GM23338 (cell line): ENCODE results near the gene AOAH.

Experiments used
- CREB1 ChIP-seq: fragments of 250-450 bp; sonication (Bioruptor Pico); IDR thresholded peaks from 2 replicates; pipeline ENCODE4 v1.5.0; 2020; ENCODE audit warnings: low read depth, mild to moderate bottlenecking, moderate library complexity
- EZH2 ChIP-seq: fragments of 200-600 bp; sonication (generic); IDR thresholded peaks from one replicate; pipeline ENCODE4 v1.8.0; 2017; ENCODE audit warnings: antibody characterized with exemption, mild to moderate bottlenecking, low read depth; ENCODE audit not compliant: unreplicated experiment
- EZH2phosphoT487 ChIP-seq: fragments of 200-600 bp; sonication (generic); IDR thresholded peaks from one replicate; pipeline ENCODE4 v1.8.1; 2018; ENCODE audit warnings: antibody characterized with exemption; ENCODE audit not compliant: unreplicated experiment
- JUNB ChIP-seq: IDR thresholded peaks from one replicate; pipeline ENCODE4 v1.6.1; 2016; ENCODE audit warnings: antibody characterized with exemption; ENCODE audit not compliant: unreplicated experiment
- POLR2AphosphoS5 ChIP-seq: IDR thresholded peaks from 2 replicates; pipeline ENCODE4 v1.6.1; 2016; ENCODE audit warnings: antibody characterized with exemption, low read depth
- ZNF114 ChIP-seq: fragments of 250-450 bp; sonication (Bioruptor Pico); IDR thresholded peaks from 2 replicates; pipeline ENCODE4 v1.5.0; 2020; ENCODE audit warnings: mild to moderate bottlenecking, moderate library complexity
- ZNF331 ChIP-seq: fragments of 250-450 bp; sonication (Bioruptor Pico); IDR thresholded peaks from 2 replicates; pipeline ENCODE4 v1.5.0; 2020; ENCODE audit warnings: low read depth, mild to moderate bottlenecking, moderate library complexity
- TF ChIP-seq, protein P1 (sequence below), 2 experiments: fragments of 200-600 bp in 1 of 2; sonication (generic) in 1 of 2; conservative IDR thresholded peaks; 2 replicates each; pipeline versions ENCODE4 v1.5.1 to v1.6.1; 2016 to 2017; ENCODE audit warnings: antibody characterized with exemption in 2 of 2, low read depth in 2 of 2, mild to moderate bottlenecking in 2 of 2, moderate library complexity in 1 of 2
- TF ChIP-seq, protein P2 (sequence below): IDR thresholded peaks from one replicate; pipeline ENCODE4 v1.6.1; 2018; ENCODE audit warnings: antibody characterized with exemption; ENCODE audit not compliant: unreplicated experiment

DNA sequence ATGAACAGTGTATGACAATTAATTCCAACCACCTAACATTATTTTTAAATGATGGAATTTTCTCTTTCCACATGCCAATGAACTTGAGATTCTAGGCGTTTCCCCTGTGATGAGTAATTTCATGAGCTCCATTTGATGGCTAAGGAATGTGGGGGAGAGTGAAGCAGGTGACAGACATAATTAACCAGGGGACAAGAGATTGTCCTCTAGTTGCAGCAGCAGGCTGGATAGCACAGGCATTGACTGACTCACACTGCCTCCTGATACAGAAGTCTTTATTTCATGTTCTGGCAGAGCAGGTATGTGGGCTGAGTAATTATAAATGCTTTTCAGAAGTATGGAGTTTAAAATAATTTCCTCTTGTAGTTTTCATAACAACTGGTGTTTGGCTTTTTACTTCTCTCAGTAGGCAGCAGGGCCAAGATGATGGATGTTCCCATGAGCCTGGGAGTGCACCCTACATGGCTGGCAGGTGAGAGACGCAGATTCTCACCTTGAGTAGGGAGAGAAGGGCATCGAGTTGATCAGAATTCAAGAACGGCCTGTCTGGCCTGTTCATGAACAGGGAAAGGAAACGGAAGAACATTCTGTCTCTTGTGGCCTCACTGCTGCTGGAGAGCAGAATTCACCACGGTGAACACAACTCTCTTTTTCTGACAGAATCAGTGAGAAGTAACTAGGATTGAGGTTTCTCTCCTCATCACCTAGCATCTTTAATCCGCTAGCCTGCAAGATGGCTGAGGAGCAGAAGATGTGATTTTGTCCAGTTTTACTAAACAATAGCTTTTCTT, 118.8 kb downstream of the AOAH start:
- TF ChIP-seq, protein P1, sequence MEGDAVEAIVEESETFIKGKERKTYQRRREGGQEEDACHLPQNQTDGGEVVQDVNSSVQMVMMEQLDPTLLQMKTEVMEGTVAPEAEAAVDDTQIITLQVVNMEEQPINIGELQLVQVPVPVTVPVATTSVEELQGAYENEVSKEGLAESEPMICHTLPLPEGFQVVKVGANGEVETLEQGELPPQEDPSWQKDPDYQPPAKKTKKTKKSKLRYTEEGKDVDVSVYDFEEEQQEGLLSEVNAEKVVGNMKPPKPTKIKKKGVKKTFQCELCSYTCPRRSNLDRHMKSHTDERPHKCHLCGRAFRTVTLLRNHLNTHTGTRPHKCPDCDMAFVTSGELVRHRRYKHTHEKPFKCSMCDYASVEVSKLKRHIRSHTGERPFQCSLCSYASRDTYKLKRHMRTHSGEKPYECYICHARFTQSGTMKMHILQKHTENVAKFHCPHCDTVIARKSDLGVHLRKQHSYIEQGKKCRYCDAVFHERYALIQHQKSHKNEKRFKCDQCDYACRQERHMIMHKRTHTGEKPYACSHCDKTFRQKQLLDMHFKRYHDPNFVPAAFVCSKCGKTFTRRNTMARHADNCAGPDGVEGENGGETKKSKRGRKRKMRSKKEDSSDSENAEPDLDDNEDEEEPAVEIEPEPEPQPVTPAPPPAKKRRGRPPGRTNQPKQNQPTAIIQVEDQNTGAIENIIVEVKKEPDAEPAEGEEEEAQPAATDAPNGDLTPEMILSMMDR (conservative IDR thresholded peaks at IDR 0.05; ENCODE audit: low read depth in 2 of 2): no peak
- TF ChIP-seq JUNB (no peak), EZH2phosphoT487 (no peak), POLR2AphosphoS5 (no peak), ZNF331 (CRISPR knock-in tag) (no peak), EZH2 (no peak), ZNF114 (no peak), CREB1 (CRISPR knock-in tag) (no peak)
- TF ChIP-seq, protein P2, sequence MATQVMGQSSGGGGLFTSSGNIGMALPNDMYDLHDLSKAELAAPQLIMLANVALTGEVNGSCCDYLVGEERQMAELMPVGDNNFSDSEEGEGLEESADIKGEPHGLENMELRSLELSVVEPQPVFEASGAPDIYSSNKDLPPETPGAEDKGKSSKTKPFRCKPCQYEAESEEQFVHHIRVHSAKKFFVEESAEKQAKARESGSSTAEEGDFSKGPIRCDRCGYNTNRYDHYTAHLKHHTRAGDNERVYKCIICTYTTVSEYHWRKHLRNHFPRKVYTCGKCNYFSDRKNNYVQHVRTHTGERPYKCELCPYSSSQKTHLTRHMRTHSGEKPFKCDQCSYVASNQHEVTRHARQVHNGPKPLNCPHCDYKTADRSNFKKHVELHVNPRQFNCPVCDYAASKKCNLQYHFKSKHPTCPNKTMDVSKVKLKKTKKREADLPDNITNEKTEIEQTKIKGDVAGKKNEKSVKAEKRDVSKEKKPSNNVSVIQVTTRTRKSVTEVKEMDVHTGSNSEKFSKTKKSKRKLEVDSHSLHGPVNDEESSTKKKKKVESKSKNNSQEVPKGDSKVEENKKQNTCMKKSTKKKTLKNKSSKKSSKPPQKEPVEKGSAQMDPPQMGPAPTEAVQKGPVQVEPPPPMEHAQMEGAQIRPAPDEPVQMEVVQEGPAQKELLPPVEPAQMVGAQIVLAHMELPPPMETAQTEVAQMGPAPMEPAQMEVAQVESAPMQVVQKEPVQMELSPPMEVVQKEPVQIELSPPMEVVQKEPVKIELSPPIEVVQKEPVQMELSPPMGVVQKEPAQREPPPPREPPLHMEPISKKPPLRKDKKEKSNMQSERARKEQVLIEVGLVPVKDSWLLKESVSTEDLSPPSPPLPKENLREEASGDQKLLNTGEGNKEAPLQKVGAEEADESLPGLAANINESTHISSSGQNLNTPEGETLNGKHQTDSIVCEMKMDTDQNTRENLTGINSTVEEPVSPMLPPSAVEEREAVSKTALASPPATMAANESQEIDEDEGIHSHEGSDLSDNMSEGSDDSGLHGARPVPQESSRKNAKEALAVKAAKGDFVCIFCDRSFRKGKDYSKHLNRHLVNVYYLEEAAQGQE: no peak
